Suppressor macrophage treated with lipopolysaccharide for 4 hours (primary cell): ENCODE data around the gene BACH2.

Source experiments
- DNase-seq: peaks from one replicate; pipeline ENCODE4 v3.0.0-alpha.2; 2020

BACH2 gene

GRCh38 chr6:90093558-90094073 lies 203.0 kb downstream of the BACH2 start:
- no peak for DNase-seq

GRCh38 chr6:90090866-90091265 lies 205.8 kb downstream of the BACH2 start:
- no peak for DNase-seq

GRCh38 chr6:90088009-90088408 lies 208.6 kb downstream of the BACH2 start:
- peak; percentile 76 for DNase-seq

- DNase-seq = no peak
These were observed 209.4 kb downstream of the BACH2 start for GRCh38 chr6:90087106-90087833.

- no peak for DNase-seq
These were observed 210.1 kb downstream of the BACH2 start for GRCh38 chr6:90086517-90086916.

GRCh38 chr6:90083891-90084290 lies 212.8 kb downstream of the BACH2 start:
- peak; percentile 44 for DNase-seq

GRCh38 chr6:90082847-90083246 lies 213.8 kb downstream of the BACH2 start:
- peak; percentile 38 for DNase-seq

GRCh38 chr6:90080876-90081481 lies 215.7 kb downstream of the BACH2 start:
- no peak for DNase-seq

GRCh38 chr6:90079560-90080490 lies 216.8 kb downstream of the BACH2 start:
- DNase-seq = no peak

GRCh38 chr6:90078513-90079289 lies 217.9 kb downstream of the BACH2 start:
- DNase-seq = peak; percentile 40

GRCh38 chr6:90076511-90077415 lies 219.9 kb downstream of the BACH2 start:
- no peak for DNase-seq

GRCh38 chr6:90074161-90074850 lies 222.3 kb downstream of the BACH2 start:
- DNase-seq = no peak

- DNase-seq = no peak
These were observed 223.6 kb downstream of the BACH2 start for GRCh38 chr6:90072935-90073464.

GRCh38 chr6:90072501-90072900 lies 224.1 kb downstream of the BACH2 start:
- no peak for DNase-seq

- DNase-seq = no peak
These were observed 227.7 kb downstream of the BACH2 start for GRCh38 chr6:90068703-90069523.

GRCh38 chr6:90068264-90068663 lies 228.4 kb downstream of the BACH2 start:
- DNase-seq = peak; percentile 67

- DNase-seq = peak; percentile 19
These were observed 229.9 kb downstream of the BACH2 start for GRCh38 chr6:90066697-90067096.

- no peak for DNase-seq
These were observed 231.5 kb downstream of the BACH2 start for GRCh38 chr6:90065173-90065572.

GRCh38 chr6:90062667-90063066 lies 234.0 kb downstream of the BACH2 start:
- DNase-seq = no peak

GRCh38 chr6:90062051-90062450 lies 234.6 kb downstream of the BACH2 start:
- DNase-seq = no peak
